Measurements from ENCODE around the gene HDGF.
A peak's percentile ranks its signal among the peaks of the same experiment; 100 is the strongest.

Gene HDGF

DNA sequence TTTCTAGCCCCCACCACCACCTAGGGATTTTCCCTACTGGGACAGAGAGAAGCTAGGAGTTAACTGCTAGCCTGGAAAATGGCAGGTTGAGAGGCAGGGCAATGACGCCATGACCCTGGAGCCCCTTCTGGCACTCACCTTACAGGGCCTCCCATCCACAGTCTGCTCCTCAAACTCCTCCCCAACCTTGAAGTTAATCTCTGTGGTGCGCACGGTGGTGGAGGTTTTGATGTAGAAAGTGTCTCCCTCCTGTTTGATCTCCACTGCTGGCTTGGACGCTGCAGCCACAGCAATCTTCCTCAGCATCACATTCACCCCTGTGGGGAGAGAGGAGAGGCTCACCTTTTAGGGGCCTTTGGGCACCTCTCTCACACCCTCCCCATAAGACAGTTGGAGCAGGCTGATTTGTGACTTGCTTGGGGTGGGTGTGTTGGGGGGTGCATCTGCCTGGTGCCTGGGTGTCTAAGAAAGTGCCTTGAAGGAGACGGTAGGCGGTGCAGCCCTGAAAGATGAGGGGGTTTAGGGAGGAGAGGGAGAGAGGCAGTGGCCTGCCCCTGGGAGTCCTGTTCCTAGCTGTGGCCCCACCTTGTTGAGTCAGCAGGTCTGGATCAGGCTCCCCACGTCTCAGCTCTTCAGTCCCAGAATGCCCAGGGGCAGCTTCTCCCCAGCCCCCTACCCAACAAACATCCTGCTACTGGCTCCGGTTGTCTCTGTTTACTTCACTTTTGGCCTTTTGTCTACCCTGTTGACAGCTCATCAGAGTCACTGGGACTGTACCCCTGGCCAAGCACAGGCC, 50.5 kb downstream of the HDGF start:
- Histone ChIP-seq H3K27me3 (ENCODE audit: control insufficient read depth, insufficient read depth, low read length) (peaks cover 27% of the 10 kb centered on the region), H3K36me3 (ENCODE audit: control insufficient read depth, low read depth, low read length) (peaks cover 27% of the 10 kb centered on the region), H3K4me3 (ENCODE audit: low read length) (no peak overlapping the region), H3K9ac (ENCODE audit: low read length) (no peak overlapping the region), H3K27ac (ENCODE audit: low read length) (no peak overlapping the region), H3K4me1 (ENCODE audit: control insufficient read depth, low read depth, low read length) (peaks cover 18% of the 10 kb centered on the region), H3K9me3 (ENCODE audit: control insufficient read depth, low read depth, low read length) (no peaks in the 10 kb centered on the region)

DNA sequence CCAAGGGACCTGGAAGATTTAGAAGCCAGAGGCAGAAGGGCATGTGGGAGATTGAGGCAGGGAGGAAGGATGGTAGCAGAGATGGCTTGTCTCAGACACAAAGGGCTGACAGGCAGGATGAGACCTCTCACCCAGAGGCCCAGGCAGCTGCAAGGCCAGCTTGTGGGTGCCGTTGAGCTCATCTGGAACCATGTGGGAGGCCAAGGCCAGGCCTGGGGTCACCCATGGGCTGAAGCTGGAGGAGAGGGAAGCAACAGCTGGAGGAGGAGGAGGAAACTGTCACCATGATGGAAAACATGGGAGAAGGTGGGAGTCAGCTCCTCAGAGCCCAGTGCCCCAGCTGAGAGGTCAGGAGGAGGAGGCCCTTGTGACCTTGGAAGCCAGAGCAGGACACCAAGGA, 52.5 kb downstream of the HDGF start:
- H3K9ac ChIP-seq (ENCODE audit: low read length): no peak overlapping the region
- peaks cover 19% of the 10 kb centered on the region for H3K4me1 ChIP-seq (ENCODE audit: control insufficient read depth, low read depth, low read length)
- no peak overlapping the region for H3K27ac ChIP-seq (ENCODE audit: low read length)
- H3K27me3 ChIP-seq (ENCODE audit: control insufficient read depth, insufficient read depth, low read length): peaks cover 14% of the 10 kb centered on the region
- no peak overlapping the region for H3K4me3 ChIP-seq (ENCODE audit: low read length)
- H3K36me3 ChIP-seq (ENCODE audit: control insufficient read depth, low read depth, low read length): peaks cover 27% of the 10 kb centered on the region
- H3K9me3 ChIP-seq (ENCODE audit: control insufficient read depth, low read depth, low read length): no peaks in the 10 kb centered on the region

DNA sequence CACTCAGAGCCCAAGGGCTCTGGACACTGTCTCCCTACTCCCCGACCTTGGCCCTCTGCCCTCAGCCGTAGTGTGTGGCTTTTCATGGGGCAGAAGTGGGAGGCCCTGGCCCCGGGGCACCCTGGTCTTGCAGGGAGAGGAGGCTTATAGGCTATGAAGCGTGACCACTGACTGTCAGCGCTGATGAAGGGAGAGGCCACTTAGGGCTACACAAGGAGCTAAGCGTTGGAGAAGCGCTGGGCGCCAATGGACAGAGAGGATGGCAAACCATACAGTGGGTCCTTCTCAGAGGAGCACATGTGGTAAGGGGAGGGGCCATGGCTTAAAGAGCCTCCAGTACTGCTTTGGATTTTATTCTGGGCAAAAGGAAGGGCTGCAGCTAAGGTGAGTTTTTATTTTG, 54.0 kb downstream of the HDGF start:
- no peak overlapping the region for H3K27ac ChIP-seq (ENCODE audit: low read length)
- peaks cover 27% of the 10 kb centered on the region for H3K36me3 ChIP-seq (ENCODE audit: control insufficient read depth, low read depth, low read length)
- H3K9me3 ChIP-seq (ENCODE audit: control insufficient read depth, low read depth, low read length): no peaks in the 10 kb centered on the region
- H3K27me3 ChIP-seq (ENCODE audit: control insufficient read depth, insufficient read depth, low read length): no peaks in the 10 kb centered on the region
- H3K4me1 ChIP-seq (ENCODE audit: control insufficient read depth, low read depth, low read length): peaks cover 19% of the 10 kb centered on the region
- no peak overlapping the region for H3K4me3 ChIP-seq (ENCODE audit: low read length)
- no peak overlapping the region for H3K9ac ChIP-seq (ENCODE audit: low read length)

DNA sequence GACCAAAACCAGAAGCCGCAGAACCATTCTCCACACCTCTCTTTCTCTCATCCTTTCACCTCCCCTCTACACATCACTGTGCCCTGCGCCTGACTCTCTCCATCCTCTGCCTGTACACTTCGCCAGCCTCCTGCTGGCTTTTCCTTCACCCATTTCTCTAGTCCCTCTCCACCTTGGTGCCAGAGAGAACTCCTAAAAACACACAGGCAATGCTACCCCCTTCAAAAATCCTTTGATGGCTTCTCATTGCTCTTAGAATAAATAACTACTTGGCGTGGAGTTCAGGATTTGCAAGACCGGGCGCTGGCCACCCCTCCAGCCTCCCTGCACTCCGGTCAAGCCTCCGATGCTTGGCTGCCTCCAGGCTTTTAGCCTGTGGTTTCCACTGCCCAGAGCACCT, 54.7 kb downstream of the HDGF start:
- Histone ChIP-seq H3K27me3 (ENCODE audit: control insufficient read depth, insufficient read depth, low read length) (peaks cover 1% of the 10 kb centered on the region), H3K9ac (ENCODE audit: low read length) (no peak overlapping the region), H3K4me1 (ENCODE audit: control insufficient read depth, low read depth, low read length) (peaks cover 27% of the 10 kb centered on the region), H3K4me3 (ENCODE audit: low read length) (no peak overlapping the region), H3K9me3 (ENCODE audit: control insufficient read depth, low read depth, low read length) (no peaks in the 10 kb centered on the region), H3K36me3 (ENCODE audit: control insufficient read depth, low read depth, low read length) (peaks cover 27% of the 10 kb centered on the region), H3K27ac (ENCODE audit: low read length) (no peak overlapping the region)

DNA sequence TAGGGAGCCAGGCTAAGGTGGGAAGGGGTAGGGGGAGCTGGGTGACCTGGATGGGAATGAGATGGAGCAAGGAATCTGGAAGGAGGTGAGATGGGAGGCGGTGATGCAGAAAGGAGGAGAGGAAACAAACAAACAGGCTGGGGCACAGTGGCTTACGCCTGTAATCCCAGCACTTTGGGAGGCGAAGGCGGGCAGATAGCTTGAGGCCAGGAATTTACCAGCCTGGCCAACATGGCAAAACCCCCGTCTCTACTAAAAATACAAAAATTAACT, 56.8 kb downstream of the HDGF start:
- Histone ChIP-seq H3K36me3 (ENCODE audit: control insufficient read depth, low read depth, low read length) (peaks cover 16% of the 10 kb centered on the region), H3K9ac (ENCODE audit: low read length) (no peak overlapping the region), H3K27ac (ENCODE audit: low read length) (no peak overlapping the region), H3K27me3 (ENCODE audit: control insufficient read depth, insufficient read depth, low read length) (peaks cover 20% of the 10 kb centered on the region), H3K4me3 (ENCODE audit: low read length) (no peak overlapping the region), H3K4me1 (ENCODE audit: control insufficient read depth, low read depth, low read length) (peaks cover 48% of the 10 kb centered on the region), H3K9me3 (ENCODE audit: control insufficient read depth, low read depth, low read length) (no peaks in the 10 kb centered on the region)

DNA sequence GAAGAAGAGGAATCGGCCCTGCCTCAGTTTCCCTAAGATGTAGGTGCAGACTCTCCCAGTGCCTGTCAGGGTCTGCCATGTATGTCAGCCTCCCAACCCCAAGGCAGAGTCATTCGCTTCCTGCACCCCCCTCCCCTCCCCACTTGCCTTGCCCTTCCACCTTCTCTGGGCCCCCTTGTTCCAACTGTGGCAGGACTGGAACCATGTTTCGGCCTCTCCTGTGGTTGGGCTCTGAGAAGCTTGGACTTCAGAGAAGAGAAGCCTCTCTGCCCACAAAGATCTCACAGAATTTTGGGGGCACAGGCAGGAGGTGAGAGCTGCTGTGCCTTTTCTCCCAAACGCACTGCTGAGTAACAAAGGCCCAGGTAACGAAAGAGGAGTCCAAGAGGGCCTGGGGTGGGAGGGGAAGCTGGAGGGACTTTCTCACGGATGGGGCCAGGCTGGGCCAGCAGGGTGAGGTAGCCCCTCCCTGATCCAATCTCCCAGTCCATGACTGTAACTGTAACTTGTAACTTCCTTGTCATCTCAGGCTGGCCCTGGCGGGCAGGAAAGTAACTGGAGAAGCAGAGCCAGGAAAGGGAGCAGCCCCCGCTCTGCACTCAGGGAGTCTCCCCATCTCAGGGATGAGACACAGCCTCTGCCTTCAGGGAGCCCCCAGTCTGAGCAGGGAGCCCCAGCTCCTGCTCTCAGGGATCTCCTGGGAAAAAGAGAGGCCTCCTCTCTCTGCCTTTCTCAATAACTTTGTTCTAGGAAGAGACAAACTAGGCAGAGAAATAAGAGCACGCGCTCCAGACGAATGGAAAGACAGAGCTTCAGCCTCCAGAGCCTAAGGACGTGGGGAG, 57.4 kb downstream of the HDGF start:
- peaks cover 20% of the 10 kb centered on the region for H3K27me3 ChIP-seq (ENCODE audit: control insufficient read depth, insufficient read depth, low read length)
- peak overlapping the region; percentile 54 for H3K9ac ChIP-seq (ENCODE audit: low read length)
- H3K36me3 ChIP-seq (ENCODE audit: control insufficient read depth, low read depth, low read length): peaks cover 13% of the 10 kb centered on the region
- H3K27ac ChIP-seq (ENCODE audit: low read length): peak overlapping the region; percentile 42
- H3K4me3 ChIP-seq (ENCODE audit: low read length): peak overlapping the region; percentile 44
- H3K4me1 ChIP-seq (ENCODE audit: control insufficient read depth, low read depth, low read length): peaks cover 52% of the 10 kb centered on the region
- H3K9me3 ChIP-seq (ENCODE audit: control insufficient read depth, low read depth, low read length): no peaks in the 10 kb centered on the region

DNA sequence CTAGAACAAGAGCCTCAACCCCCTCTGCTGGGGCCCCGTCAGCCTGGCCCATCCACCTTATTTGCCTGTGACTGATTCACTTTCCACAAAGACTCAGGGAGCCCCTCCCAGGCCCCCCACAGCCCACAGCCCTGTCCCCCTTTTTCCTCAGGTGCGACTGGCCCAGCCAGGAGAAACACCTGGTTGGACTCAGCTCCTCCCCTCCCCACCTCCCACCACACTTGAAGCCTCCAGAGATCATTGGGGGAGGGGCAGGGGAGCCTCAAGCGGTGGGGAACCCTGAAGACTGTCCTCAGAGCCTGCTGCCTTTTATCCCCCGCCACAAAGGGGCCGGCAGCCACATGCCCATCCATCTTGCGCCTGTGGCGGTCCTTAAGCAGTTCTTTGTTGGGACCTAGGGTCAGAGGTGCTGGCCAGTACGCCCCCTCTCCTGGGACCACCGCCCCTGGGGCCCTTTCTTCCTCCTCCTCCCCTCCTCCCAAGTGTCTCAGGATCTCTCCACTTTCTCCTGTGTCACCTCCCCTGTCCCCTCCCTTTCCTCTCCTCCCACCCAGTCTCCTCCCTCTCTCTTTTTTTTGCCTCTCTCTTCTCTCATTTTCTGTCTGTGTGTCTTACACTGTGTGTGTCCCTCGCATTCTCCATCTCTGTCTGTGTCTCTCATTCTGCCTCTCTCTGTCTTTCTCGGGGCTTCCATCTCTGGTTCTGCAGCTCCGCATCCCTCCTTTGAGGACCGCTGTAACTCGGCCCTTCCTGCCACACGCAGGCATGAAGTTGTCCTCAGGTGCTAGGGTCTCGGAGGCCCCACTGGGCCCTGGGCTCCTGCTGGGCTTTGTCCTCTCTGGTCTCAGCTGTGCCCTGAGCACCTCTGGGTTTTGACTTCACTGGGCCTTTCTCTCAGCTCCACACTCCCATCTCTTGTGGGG, 58.3 kb downstream of the HDGF start:
- H3K9me3 ChIP-seq (ENCODE audit: control insufficient read depth, low read depth, low read length): no peaks in the 10 kb centered on the region
- H3K4me1 ChIP-seq (ENCODE audit: control insufficient read depth, low read depth, low read length): peaks cover 53% of the 10 kb centered on the region
- H3K4me3 ChIP-seq (ENCODE audit: low read length): peak overlapping the region; percentile 52
- peaks cover 4% of the 10 kb centered on the region for H3K36me3 ChIP-seq (ENCODE audit: control insufficient read depth, low read depth, low read length)
- H3K27ac ChIP-seq (ENCODE audit: low read length): peak overlapping the region; percentile 72
- H3K27me3 ChIP-seq (ENCODE audit: control insufficient read depth, insufficient read depth, low read length): peaks cover 20% of the 10 kb centered on the region
- peak overlapping the region; percentile 54 for H3K9ac ChIP-seq (ENCODE audit: low read length)

DNA sequence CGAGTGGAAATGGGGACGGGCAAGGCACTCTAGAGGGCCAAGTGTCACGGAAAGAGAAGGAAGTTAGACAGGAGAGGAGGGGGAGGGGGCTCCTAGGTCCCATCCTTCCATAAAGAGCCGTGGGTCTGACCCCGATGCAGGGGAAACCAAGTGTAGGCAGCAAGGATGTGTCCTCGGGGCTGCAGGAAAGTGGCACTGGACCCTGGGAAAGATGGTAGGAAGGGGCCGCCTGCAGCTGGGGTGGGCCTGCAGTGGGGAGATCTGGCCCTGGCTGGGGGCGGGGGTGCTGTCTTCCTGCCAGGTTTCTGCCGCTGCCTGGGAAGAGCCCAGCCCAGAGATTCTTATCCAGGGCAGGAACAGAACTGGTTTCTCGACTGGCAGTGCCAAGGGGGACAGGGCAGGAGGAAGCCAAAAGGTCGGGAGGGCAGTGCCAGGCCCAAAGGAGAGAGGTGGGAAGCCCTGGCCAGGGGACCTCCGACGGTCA, 59.0 kb downstream of the HDGF start:
- H3K4me3 ChIP-seq (ENCODE audit: low read length): peak overlapping the region; percentile 52
- no peaks in the 10 kb centered on the region for H3K36me3 ChIP-seq (ENCODE audit: control insufficient read depth, low read depth, low read length)
- peaks cover 53% of the 10 kb centered on the region for H3K4me1 ChIP-seq (ENCODE audit: control insufficient read depth, low read depth, low read length)
- peaks cover 20% of the 10 kb centered on the region for H3K27me3 ChIP-seq (ENCODE audit: control insufficient read depth, insufficient read depth, low read length)
- H3K9ac ChIP-seq (ENCODE audit: low read length): peak overlapping the region; percentile 48
- H3K9me3 ChIP-seq (ENCODE audit: control insufficient read depth, low read depth, low read length): no peaks in the 10 kb centered on the region
- H3K27ac ChIP-seq (ENCODE audit: low read length): no peak overlapping the region
